ENCODE measurements around the gene KIAA1671.

Gene KIAA1671

DNA sequence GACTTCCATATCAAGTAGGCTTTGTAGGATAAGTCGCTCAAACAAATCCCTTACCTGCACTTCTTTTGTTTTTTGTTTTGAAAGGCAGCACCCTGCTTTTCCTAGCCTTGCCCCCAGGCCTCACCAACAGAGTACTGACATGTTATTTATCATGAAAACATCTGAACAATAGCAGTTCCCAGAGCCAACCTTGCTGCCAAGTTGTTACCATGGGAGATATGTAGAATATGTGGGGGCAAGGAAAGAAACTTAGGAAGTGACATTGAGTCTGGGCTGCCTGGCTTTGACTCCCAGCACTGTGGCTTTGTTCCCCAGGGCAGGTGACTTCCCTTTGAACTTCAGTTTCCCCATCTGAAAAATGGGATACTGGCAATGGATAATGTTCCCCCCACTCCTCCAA, 193.8 kb downstream of the KIAA1671 start:
- DNase-seq (ENCODE audit: low spot score) = no peak
- in situ Hi-C loops (cut with MboI; ENCODE audit: low sequenced_read_pairs, unreplicated experiment) = no loop called here
- TF ChIP-seq, protein P1, sequence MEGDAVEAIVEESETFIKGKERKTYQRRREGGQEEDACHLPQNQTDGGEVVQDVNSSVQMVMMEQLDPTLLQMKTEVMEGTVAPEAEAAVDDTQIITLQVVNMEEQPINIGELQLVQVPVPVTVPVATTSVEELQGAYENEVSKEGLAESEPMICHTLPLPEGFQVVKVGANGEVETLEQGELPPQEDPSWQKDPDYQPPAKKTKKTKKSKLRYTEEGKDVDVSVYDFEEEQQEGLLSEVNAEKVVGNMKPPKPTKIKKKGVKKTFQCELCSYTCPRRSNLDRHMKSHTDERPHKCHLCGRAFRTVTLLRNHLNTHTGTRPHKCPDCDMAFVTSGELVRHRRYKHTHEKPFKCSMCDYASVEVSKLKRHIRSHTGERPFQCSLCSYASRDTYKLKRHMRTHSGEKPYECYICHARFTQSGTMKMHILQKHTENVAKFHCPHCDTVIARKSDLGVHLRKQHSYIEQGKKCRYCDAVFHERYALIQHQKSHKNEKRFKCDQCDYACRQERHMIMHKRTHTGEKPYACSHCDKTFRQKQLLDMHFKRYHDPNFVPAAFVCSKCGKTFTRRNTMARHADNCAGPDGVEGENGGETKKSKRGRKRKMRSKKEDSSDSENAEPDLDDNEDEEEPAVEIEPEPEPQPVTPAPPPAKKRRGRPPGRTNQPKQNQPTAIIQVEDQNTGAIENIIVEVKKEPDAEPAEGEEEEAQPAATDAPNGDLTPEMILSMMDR (IDR thresholded peaks at IDR 0.05; ENCODE audit: borderline replicate concordance, control extremely low read depth, extremely low read depth, insufficient read depth, missing control alignments) = no peak

DNA sequence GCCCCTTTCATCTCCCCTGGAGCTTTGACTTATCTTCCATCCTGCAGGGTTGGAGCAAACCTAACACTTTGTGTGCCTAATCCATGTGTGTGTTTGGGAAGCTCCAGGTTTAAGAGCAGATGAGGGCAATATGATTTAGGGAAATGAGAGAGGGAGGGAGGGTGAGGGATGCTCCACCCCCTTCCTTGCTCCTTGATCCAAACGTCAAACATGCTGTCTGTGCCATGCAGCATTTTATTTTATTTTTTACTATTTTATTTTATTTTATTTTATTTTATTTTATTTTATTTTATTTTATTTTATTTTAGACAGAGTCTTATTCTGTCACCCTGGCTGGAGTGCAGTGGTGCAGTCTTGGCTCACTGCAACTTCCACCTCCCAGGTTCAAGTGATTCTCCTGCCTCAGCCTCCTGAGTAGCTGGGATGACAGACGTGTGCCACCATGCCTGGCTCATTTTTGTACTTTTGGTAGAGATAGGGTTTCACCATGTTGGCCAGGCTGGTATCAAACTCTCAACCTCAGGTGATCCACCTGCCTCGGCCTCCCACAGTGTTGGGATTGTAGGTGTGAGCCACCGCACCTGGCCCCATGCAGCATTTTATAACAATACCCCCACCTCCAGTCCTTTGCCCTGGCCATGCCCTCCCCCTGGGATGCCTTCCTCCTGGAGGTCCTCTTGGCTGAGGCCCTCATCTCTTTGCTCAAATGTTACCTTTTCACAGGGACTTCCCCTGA, 194.6 kb downstream of the KIAA1671 start:
- TF ChIP-seq, protein P1 (IDR thresholded peaks at IDR 0.05; ENCODE audit: borderline replicate concordance, control extremely low read depth, extremely low read depth, insufficient read depth, missing control alignments) = no peak
- DNase-seq (ENCODE audit: low spot score) = no peak
- in situ Hi-C loops (cut with MboI; ENCODE audit: low sequenced_read_pairs, unreplicated experiment) = no loop called here

DNA sequence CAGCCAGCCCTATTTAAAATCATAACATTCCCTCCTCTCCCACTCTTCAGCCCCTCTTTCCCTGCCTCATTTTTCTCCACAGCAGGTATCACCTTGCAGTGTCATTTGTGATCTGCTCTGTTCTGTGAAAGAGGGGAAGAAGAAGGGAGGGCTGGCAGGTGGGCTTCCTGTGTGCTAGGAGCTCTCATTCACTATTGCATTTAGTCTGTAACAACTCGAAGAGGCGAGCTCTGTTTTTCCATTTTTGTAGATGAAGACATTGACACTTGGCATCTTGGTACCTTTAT, 195.1 kb downstream of the KIAA1671 start:
- in situ Hi-C loops (cut with MboI; ENCODE audit: low sequenced_read_pairs, unreplicated experiment) = no loop called here
- DNase-seq (ENCODE audit: low spot score) = no peak

DNA sequence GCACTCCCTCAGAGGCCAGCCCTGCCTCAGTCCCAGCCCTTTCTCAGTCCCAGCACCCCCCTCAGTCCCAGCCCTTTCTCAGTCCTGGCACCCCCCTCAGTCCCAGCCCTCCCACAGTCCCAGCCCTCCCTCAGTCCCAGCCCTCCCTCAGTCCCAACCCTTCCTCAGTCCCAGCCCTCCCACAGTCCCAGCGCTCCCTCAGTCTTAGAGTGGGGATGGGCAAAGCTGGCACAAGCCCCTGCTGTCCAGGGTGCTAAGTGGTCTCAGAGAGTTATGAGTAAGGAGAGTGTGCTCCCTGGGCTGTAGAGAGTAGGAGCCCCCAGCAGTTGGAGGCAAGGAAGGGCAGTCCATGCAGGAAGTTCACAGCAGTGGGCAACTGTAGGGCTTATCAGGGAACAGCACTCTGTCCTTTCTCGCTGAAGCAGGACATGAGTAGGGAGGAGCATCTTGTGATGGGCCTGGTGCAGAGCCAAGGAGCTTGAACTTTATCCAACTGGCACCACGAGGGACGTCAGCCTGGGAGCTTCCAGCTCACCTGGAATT, 195.7 kb downstream of the KIAA1671 start:
- no peak for DNase-seq (ENCODE audit: low spot score)
- TF ChIP-seq, protein P1 (IDR thresholded peaks at IDR 0.05; ENCODE audit: borderline replicate concordance, control extremely low read depth, extremely low read depth, insufficient read depth, missing control alignments) = no peak
- in situ Hi-C loops (cut with MboI; ENCODE audit: low sequenced_read_pairs, unreplicated experiment) = no loop called here

More for the DNA sequence above, 195.1 kb downstream of the KIAA1671 start:
- TF ChIP-seq, protein P1 (IDR thresholded peaks at IDR 0.05; ENCODE audit: borderline replicate concordance, control extremely low read depth, extremely low read depth, insufficient read depth, missing control alignments) = no peak

DNA sequence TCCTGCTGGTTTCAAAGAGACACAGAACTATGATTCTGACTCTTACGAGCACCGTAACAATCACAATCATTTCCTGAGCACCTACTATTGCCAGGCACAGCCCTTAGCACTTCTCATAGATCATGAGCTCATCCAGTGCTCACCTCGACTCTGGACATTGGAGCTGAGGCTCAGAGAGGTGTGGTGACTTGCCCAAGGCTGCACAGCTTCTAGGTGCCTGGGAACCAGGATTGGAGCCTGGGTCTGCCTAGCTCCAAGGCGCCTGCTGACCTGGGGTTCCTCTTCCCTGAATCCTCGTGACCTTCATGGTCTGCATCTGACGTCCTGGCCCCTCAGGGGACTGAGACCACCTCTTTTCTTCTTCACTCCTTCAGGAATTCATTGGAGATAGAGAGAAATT, 196.5 kb downstream of the KIAA1671 start:
- TF ChIP-seq, protein P1 (IDR thresholded peaks at IDR 0.05; ENCODE audit: borderline replicate concordance, control extremely low read depth, extremely low read depth, insufficient read depth, missing control alignments) = no peak
- DNase-seq (ENCODE audit: low spot score) = no peak
- in situ Hi-C loops (cut with MboI; ENCODE audit: low sequenced_read_pairs, unreplicated experiment) = no loop called here

DNA sequence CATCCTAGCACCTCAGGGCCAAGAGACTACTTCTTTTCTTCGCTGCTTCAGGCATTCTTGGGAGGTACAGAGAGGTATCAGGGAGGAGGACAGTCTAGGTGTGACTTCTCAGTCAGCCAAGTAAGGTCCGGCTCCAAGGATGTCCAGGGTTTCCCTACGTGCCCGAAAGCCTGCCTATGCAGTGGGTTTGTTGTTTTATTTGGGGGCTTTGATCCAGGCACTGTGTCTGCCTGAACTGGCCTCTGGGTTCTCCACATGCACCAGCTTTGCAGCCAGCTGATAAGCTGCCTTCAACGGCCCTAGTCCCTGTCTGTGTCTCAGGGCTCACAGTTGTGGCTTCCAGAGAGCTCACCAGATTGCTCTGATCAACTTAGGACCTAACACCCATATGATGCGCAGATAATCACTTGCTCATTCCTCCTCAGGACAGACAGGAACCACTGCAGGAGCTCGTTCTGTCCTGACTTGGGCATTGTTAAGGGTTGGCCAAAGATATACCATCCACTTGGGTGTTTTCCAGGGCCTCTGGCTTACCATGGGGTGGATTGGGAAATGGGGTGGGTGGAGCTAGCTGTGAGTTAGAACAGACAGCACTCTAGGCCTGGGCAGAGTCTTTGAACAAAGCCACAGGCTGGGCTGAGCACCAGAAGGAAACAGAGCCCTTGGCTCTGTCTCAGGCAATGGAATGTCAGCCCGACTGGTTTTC, 201.6 kb downstream of the KIAA1671 start:
- TF ChIP-seq, protein P1 (IDR thresholded peaks at IDR 0.05; ENCODE audit: borderline replicate concordance, control extremely low read depth, extremely low read depth, insufficient read depth, missing control alignments) = no peak
- no peak for DNase-seq (ENCODE audit: low spot score)
- in situ Hi-C loops (cut with MboI; ENCODE audit: low sequenced_read_pairs, unreplicated experiment) = no loop called here

Measured in GM13976 (cell line).